ENCODE data around the gene UHMK1. TPM values are rescaled to one million over a fixed set of nuclear protein-coding genes. Genes with fewer than 3 reads are reported as not detected.

The UHMK1 gene
- total and polyA plus RNA-seq, 7 donors, result 11.4 to 34.6 (median 24.9) TPM

DNA sequence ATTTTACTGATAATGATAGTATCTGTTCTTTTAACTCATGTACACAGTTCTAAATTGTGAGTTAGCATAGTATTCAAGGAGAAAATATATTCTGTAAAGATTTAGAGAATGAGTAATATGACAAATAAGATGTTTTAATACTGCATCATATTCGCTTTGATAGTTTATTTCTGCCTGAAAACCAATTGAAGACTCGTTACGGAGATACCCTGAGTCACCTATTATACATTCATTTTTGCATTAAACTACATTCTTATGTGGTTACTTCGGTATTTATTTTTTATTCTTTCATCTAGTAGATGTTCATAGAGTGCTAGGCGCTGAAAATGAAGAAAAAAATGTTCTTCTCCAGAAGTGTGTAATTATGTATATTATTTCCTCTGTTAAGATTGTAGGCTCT, 5.3 kb downstream of the UHMK1 start:
- intact Hi-C loops (cut with DNase I), result no loop called here
- Histone ChIP-seq H3K36me3 (peaks cover 4 to 78% (median 44%) of the 10 kb centered on the region in 4 donors), H3K27me3 (no peaks in the 10 kb centered on the region), H3K4me3 (no peak overlapping the region), H3K9me3 (no peaks in the 10 kb centered on the region), H3K27ac (no peak overlapping the region), H3K4me1 (peaks cover 0 to 26% (median 23%) of the 10 kb centered on the region in 4 donors)
- TF ChIP-seq POLR2AphosphoS5 (IDR thresholded peaks at IDR 0.05), result no peak
- TF ChIP-seq POLR2A (IDR thresholded peaks at IDR 0.05), result no peak
- TF ChIP-seq, protein P1, sequence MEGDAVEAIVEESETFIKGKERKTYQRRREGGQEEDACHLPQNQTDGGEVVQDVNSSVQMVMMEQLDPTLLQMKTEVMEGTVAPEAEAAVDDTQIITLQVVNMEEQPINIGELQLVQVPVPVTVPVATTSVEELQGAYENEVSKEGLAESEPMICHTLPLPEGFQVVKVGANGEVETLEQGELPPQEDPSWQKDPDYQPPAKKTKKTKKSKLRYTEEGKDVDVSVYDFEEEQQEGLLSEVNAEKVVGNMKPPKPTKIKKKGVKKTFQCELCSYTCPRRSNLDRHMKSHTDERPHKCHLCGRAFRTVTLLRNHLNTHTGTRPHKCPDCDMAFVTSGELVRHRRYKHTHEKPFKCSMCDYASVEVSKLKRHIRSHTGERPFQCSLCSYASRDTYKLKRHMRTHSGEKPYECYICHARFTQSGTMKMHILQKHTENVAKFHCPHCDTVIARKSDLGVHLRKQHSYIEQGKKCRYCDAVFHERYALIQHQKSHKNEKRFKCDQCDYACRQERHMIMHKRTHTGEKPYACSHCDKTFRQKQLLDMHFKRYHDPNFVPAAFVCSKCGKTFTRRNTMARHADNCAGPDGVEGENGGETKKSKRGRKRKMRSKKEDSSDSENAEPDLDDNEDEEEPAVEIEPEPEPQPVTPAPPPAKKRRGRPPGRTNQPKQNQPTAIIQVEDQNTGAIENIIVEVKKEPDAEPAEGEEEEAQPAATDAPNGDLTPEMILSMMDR (IDR thresholded peaks at IDR 0.05), result no peak
- no peak for TF ChIP-seq EP300 (IDR thresholded peaks at IDR 0.05)
- no peak for DNase-seq
- WGBS, 2 donors, result 95 to 98% methylated on average over 5 of the region's 5 CpGs

DNA sequence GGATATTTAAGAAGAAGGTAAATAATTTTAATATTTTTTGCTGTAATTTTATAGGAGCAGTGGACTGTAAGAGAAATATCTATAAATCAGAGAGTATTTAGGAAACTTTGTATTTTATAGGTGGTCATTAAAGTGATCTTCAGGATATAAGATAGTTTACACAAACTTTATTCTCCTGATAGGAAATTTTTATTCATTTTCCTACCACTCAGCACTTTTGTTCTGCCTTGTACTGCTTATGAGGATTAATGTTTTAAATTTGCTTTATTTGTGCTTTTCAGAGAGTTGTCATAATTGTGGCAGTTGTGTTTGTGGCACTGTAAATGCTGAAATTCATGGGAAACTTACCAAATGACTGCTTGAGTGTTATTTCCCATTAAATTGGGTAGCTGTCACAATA, 29.7 kb downstream of the UHMK1 start:
- Histone ChIP-seq H3K9me3 (no peaks in the 10 kb centered on the region), H3K4me3 (no peak overlapping the region), H3K27me3 (no peaks in the 10 kb centered on the region), H3K27ac (no peak overlapping the region), H3K4me1 (no peaks in the 10 kb centered on the region), H3K36me3 (peaks cover 4 to 52% (median 13%) of the 10 kb centered on the region in 4 donors)
- no peak for DNase-seq
- intact Hi-C loops (cut with DNase I), result no loop called here
- TF ChIP-seq EP300 (IDR thresholded peaks at IDR 0.05) (no peak), POLR2AphosphoS5 (IDR thresholded peaks at IDR 0.05) (no peak), POLR2A (IDR thresholded peaks at IDR 0.05) (no peak)
- TF ChIP-seq, protein P1 (IDR thresholded peaks at IDR 0.05), result no peak

DNA sequence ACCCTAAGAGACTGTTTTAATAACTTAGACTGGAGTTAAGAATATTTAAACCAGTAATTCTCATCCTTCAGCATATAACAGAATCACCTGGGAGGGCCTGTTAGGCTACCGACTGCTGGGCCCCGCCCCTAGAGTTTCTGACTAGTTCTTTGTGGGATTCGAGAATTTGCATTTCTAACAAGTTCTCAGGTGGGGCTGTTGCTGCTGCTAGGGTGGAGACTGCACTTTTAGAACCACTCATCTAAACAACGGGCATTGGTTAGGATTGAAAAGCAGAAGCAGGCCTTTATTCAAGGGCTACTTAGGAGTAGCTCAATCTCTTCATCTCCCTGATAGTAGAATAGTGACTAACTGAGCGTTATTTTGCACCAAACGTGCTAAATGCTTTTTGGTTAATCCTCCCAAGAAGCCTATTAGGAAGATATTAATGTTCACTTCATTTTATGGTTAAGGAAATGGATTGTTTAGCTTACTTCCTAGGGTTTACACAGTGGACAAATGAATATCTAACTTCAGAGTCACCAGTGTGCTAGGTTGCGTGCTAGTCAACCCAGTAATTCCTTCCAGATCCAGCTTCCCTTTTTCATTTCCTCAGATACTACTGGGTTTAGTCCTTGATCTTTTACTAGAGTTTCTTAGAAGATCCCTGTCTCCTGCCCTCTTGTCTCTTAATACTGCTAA, 32.8 kb downstream of the UHMK1 start:
- no peak for TF ChIP-seq EP300 (IDR thresholded peaks at IDR 0.05)
- TF ChIP-seq POLR2A (IDR thresholded peaks at IDR 0.05), result no peak
- TF ChIP-seq POLR2AphosphoS5 (IDR thresholded peaks at IDR 0.05), result no peak
- TF ChIP-seq, protein P1 (IDR thresholded peaks at IDR 0.05), result no peak
- no peaks in the 10 kb centered on the region for H3K9me3 ChIP-seq
- DNase-seq, result no peak
- no peak overlapping the region for H3K27ac ChIP-seq
- H3K36me3 ChIP-seq, result peaks cover 0 to 21% (median 3%) of the 10 kb centered on the region in 4 donors
- no peak overlapping the region for H3K4me3 ChIP-seq
- intact Hi-C loops (cut with DNase I), result no loop called here
- 60 to 72% methylated on average over 7 of the region's 7 CpGs for WGBS, 2 donors
- H3K4me1 ChIP-seq, result no peaks in the 10 kb centered on the region
- no peaks in the 10 kb centered on the region for H3K27me3 ChIP-seq

DNA sequence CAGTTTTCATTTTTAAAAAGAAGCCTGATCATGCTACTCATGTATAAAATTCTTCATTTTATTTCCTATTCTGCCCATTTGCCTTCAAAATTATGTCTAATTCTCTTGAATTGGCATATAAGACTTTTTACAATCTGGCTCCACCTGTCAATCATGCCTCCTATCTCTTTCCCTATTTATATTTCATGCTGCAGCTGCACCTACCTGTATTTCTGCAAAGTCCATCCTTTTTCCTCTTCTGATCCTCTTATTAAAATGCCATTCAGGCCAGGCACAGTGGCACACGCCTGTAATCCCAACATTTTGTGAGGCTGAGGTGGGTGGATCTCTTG, 33.3 kb downstream of the UHMK1 start:
- no peaks in the 10 kb centered on the region for H3K4me1 ChIP-seq
- no peaks in the 10 kb centered on the region for H3K27me3 ChIP-seq
- peaks cover 0 to 19% (median 3%) of the 10 kb centered on the region in 4 donors for H3K36me3 ChIP-seq
- no peak overlapping the region for H3K4me3 ChIP-seq
- DNase-seq, result no peak
- no peaks in the 10 kb centered on the region for H3K9me3 ChIP-seq
- intact Hi-C loops (cut with DNase I), result no loop called here
- H3K27ac ChIP-seq, result no peak overlapping the region
- TF ChIP-seq EP300 (IDR thresholded peaks at IDR 0.05) (no peak), POLR2AphosphoS5 (IDR thresholded peaks at IDR 0.05) (no peak), POLR2A (IDR thresholded peaks at IDR 0.05) (no peak)
- TF ChIP-seq, protein P1 (IDR thresholded peaks at IDR 0.05), result no peak
- WGBS, 2 donors, result 92 to 93% methylated on average over 1 of the region's 1 CpG

DNA sequence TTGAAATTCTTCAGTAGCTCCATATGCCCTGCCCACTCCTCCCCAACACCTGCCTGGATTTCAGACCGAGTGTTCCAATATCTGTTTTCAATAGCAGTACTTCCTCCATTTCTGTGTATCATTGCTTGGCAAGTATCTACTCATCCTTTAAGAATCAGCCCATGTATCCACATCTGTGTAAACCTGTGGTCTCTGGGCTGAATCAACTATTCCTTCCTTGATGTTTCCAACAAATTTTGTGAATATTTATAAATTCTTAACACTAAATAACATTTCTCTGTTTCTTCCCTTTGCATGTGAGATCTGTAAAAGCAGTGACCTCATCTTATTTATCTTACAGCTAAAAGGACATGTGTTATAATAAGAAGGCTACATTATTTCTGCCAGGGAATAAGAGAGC, 37.9 kb downstream of the UHMK1 start:
- H3K4me1 ChIP-seq, result no peaks in the 10 kb centered on the region
- no peaks in the 10 kb centered on the region for H3K36me3 ChIP-seq
- TF ChIP-seq, protein P1 (IDR thresholded peaks at IDR 0.05), result no peak
- TF ChIP-seq POLR2AphosphoS5 (IDR thresholded peaks at IDR 0.05) (no peak), POLR2A (IDR thresholded peaks at IDR 0.05) (no peak), EP300 (IDR thresholded peaks at IDR 0.05) (no peak)
- no peak overlapping the region for H3K4me3 ChIP-seq
- no peak for DNase-seq
- H3K27me3 ChIP-seq, result no peaks in the 10 kb centered on the region
- no peaks in the 10 kb centered on the region for H3K9me3 ChIP-seq
- WGBS, 2 donors, result 65 to 80% methylated on average over 1 of the region's 1 CpG
- H3K27ac ChIP-seq, result no peak overlapping the region
- intact Hi-C loops (cut with DNase I), result no loop called here
